Iris pigment epithelial cell (primary cell): ENCODE measurements around the gene PPP3CA.
A peak's percentile ranks its signal among the peaks of the same experiment; 100 is the strongest.

Experiments
- DNase-seq: peaks from one replicate; pipeline ENCODE4 v3.0.0-alpha.2; 2011; ENCODE audit warnings: low read depth

PPP3CA gene

DNA sequence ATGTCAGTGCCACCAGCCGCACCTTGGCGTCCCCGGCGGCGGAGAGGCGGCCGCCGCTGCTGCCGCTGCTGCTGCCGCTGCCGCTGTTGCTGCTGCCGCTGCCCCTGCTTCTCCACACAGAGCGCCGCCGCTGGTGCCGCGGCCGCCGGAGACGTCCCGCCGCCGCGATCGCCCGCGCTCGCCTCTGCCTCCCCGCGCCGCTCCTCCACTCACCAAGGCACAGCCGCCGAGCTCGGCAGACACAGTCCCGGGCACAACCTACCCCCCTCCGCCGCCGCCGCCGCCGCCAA lies at the start of gene PPP3CA:
Gene PPP3CA (minus strand): TSS at position 260 of the 290 bp plus-strand sequence.
- no peak for DNase-seq

DNA sequence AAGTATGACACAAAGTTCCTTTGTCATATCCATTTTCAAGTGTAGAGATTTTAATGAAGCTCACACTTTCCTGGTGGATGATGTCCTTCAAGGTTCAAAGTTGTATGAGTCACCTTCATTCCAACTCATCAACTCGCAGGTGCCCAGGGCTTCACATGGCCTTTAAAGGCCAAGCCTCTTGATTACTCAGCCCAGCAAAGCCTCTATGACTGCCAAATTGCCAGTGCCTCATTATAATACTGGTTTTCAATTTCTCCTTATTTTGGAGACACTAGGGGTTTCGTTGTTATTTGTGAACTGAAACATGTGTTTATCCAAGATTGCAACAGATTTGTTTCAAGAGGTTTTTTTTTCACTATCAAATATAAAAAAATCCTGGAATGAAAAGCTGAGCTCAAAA lies 45.9 kb upstream of the PPP3CA start:
- peak; percentile 68 for DNase-seq

DNA sequence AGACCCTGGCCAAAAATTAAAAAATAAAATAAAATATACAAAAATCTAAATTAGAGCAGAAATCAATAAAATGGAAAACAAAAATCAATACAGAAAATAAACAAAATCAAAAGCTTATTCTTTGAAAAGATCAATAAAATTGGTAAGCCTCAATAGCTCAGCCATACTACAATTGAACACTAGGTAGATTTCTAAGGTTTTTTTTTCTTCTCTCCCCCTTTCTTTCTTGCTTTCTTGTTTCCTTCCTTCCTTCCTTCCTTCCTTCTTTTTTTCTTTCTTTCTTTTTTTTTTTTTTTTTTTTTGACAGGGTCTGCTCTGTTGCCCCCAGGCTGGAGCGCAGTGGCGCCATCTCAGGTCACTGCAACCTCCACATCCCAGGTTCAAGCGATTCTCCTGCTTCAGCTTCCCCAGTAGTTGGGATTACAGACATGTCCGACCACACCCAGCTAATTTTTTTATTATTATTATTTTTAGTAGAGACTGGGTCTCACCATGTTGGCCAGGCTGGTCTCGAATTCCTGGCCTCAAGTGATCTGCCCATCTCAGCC lies 23.4 kb upstream of the PPP3CA start:
- DNase-seq, result no peak

DNA sequence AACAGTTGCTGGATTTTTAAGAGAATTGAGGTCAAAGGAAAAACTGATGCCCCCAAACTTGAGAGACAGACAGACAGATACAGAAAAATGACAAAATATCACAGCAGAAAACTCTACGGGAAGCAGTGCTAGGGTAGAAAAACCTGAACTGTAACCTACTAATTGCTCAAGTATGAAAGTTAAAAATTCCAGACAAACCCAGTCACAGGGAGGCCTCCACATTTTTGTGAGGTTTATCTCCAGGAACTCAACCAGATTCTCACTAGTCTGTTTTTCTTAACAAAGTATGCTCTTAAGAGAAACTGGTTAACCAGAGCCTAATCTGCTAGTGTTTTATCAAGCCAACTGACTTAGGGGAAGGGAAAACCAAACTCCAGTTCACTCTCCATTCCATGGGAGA lies 19.9 kb upstream of the PPP3CA start:
- peak; percentile 95 for DNase-seq

DNA sequence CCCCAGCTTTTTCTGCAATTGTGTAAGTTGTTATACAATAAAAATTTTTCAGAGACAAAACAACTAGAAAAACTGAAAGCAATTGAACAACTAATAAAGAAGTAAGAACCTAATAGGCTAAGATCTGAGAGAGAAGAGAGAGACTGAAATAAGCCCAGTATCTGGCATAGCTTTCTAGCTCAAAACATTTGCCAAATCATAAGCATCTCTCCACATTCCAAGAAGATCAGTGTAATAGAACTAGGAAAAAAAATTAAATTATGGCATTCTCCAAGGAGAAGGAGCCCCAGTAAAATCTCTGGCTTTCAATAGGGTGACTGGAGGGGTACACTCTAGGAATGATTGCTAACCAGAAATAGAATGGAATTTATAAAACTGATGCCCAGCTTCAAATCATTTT lies 19.0 kb upstream of the PPP3CA start:
- peak; percentile 53 for DNase-seq

DNA sequence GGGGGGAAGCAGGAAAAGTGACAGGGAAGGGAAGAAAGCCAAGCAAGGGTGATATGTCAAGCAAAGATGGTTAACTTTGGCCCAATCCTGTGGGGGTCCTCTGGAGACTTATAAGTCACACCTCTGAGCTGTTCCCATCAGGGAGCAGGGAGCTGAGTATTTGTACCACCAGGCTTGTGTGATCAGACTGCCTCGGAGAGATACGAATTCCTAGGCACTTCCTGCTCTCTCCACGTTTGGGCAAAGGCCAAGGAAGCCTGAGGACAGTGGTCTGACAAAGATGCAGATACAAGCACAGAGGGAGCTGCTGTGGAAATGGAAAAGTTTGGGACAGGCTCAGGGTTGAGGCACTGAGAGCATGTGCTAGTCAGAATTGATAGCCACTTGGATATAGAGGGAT lies 10.4 kb upstream of the PPP3CA start:
- DNase-seq, result peak; percentile 52

DNA sequence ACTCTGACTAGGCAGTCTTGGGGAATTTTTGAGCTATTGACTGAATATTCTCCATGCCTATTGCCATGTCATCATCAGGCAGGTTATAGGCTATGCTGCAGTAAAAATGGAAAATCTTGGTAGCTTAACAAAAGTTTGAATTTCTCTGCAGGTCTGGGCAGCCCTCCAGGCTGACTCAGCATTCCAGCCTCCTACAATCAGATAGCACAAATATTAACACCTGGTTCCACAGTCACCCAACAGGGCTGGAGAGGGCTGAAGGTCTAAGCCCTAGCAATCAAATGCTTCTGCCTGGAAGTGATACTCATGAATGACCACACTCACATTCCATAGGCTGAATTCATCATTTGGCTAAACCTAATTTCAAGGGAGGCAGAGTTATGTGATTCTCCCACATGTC lies 9.6 kb upstream of the PPP3CA start:
- peak; percentile 99 for DNase-seq

DNA sequence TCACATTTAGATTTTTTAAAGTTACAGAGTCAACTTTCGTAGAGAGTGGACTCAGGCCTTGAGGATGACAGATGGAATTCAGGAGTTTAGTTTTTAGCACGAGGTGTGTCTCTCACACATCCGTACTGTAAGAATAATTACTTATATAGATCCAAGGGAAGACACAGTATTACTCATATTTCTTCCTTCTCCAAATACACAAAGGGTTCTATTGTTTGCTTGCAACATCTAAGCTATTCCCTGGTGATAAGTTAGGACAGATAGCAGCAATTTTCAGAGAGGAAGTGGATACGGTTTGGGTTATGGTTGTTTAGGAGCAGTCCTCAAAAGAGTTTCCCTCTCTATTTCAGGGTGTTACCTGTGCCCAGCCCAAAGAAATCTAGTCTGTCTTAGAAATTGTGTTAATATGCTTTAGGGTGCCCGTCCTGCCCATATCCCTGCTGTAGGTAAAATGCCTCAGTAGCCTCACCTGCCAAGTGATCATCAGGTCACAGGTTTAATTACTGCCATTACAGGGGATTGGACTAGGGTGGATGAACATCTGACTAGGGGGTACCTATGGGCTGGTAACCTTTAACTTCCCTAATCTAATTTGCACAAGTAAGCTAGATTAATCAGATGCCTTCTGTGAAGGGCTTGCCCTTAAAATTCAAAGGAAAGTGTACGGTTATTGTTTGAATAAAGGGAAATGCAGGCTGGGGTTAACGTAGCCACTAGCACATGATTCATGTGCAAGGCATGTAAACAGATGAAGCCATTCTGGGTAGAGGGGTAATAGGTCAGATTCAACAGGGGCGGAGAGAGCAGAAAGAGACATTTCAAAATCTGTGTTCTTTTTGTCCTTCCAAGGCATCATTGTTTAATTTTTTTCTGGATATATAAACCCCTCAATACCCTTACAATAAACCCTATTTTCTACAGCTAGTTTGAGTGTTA lies 8.7 kb upstream of the PPP3CA start:
- DNase-seq, result peak; percentile 96

DNA sequence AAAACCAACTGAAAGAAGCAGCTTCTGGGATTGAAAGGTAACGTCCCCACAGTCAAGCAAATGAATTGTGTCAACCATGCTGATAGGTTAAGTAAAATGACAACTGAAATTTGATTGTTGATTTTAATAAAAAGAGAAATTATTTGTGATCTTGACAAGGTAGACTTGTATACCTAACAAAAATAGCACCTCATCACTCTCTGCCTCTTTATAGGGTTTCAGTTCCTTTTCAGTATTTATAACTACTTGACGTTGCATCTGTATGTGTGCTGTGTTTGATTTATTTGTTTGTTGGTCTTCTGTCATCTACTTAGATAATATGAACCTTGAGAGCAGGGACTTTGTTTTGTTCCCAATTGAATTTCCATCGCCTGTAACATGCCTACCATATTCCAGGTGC lies 7.9 kb upstream of the PPP3CA start:
- no peak for DNase-seq

DNA sequence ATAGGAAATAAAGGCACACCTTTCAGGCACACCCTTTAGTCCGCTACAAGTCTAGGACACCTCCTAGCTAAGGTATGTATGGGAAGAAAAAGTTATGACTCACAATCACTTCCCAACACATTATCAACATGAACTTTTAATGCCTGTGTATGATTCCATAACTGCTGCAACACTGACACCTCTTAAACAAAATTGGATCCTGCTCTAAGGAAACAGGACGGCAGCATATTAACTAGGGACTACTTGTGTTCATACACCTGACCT lies 2.4 kb upstream of the PPP3CA start:
- DNase-seq, result no peak

DNA sequence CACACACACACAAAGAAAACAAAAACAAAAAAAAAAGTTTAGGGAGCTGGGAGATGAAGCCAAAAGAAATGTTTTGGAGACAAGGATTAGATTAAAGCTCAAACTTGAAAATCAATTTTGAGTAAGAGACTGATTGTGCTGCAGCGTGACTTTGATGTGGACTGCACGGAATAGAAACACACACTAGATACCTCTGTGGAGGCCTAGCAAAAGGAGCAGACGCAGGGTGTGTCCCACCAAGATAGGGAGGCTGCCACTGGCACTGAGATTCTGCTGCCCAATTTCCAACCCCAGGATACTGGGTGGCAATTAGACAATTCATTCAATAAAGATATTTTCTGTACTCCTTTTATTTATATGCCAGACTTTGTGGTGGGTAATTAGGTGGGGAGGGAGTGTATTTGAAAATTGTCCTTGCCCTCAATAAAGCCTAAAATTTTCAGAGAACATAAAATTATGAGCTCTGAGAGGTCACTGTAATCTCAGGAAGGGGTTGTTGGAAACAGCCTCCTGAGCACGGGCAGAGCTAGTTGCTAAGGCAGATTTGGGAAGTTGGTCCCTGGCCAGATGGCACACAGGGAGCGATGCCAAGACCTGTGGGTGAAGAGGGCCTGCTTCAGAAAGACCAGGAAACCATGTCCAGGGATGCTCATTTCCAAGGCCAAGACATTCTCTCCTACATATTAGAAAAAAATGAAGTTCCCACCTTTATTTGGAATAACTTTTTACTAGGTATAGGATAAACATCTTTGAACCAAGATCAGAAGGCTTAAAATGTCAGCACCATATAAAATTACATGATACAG lies 1.9 kb upstream of the PPP3CA start:
- DNase-seq, result no peak

DNA sequence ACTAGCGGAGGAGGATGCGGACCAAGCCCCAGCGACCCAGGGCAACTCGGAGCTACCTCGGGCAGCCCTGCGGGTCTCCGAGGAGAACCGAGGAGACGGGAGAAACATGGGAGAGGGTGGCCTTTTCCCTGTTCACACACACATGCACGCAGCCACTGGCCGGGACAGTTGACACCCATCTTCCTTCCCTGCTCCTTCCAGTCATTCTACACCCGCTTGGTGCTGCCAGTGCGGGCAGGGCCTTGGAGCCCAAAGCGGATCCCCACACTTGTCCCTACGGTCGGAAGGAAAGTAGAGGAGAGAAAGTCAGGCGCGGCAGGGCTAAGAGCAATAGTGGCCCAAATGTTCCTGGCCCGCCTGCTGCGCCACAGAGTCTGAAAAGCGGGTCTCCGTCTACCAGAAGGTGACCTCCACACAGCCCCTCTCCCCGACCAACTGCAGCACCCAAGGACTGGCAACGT lies 1.1 kb upstream of the PPP3CA start:
- no peak for DNase-seq

DNA sequence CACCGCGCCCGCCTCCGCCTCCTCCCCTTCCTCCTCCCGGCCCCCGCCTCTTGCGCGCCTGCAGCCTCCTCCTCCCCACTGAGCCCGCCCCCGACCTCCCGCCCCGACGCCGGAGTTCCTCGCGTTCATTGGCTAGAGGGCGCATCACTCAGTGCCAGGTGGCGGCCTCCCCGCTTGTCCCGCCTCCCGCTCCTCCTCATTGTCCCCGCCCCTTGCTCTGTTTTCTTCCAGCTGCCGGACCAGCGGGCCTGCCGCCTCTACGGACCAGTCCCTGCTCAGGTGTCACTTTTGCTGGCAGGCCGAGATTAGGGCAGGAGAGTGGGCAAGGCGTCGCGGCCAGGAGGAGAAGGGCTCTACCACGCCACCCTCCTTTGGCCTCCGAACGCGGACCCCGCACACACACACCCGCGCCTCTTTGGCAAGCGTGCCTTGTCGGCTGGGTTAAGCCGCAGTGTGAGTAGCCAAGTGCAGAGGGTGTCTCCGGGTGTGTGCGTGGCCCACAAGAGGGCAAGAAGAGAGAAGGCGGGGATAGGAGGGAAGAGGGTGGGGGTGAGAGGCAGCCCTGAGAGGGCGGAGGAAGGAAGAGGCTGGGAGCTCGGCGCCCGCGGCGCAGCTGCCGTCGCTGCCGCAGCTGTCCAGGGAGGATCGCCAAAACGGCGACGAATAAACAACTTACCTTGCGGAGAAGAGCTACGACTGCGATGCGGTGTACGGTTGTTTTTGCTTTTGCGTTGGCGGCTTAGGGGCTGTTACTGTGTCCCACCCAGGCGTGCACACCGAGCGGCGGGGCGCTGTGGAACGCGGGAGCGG lies 436 bp upstream of the PPP3CA start:
- peak; percentile 97 for DNase-seq

DNA sequence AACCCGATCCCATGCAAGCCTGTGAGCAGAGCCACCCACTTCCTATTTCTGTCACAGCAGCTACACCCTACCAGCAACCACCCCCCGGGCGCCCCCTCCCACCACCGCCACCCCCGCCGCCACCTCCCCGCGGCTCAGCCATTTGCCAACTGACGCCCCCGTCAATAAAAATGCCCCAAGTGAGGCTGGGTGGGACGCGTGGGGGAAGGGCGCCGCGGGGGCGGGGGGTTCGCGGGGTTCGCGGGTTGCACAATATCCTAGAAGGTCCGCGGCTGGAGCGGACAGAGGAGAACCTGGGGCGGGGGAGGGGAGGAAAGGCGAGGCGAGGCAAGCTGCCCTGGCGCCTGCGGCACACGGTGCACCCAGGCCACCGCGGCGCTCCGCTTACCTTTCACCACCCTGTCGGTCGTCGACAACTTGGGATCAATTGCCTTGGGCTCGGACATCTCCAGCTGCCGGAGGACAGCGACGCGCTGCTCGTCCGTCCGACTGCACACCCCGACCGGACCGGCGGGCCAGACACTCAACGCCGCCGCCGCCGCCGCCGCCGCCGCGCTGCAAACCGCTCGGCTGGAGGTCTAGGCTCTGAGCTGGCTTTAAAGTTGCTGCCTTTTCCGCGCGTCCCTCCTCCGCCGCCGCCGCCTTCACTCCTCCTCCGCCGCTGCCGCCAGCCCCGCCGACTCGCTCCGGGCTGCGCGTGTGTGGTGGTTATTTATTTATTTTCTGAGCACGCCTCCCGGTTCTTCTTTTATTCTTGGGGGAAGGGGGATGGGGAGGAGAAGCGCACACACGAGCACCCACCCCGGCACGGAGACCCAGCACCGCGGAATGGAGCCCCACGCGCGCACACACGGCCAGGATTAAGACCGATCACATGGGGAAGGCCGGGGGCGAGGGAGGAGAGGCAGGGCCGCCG lies 717 bp downstream of the PPP3CA start:
- peak; percentile 73 for DNase-seq

DNA sequence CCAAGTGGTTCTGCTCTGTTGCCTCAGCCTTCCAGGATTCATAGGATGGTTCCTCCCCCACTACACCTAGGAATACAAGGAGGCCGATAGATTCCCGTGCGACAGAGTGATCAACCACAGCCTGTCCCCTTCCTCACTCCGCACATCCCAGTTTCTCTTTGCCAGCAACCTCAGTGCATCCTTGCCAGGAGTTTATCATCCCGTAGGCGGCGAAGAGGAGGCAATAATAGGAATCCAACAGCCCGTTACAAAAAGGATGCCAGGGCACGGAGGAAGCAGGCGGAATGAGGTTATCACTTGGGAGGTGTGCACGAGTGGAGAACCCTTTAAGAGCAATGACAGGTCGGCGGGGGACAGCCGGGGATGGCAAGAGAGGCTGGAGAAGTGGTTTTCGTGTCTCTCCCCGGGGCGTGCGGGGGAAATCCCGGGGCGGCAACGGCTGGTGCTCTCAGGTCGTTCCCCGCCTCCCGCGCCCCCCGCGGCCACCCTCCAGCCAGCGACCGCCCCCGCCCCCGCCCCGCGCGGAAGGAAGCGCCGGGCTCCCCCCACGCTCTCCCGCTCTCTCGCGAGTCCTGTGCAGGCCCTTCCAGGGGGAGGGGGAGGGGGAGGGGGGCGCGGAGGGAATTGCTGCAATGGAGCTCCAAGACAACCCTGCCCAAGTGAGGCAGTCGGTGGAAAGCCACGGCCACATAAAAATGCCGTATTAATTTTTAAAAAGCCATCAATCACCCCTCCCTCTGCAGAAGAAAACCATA lies 1.6 kb downstream of the PPP3CA start:
- DNase-seq, result peak; percentile 51

DNA sequence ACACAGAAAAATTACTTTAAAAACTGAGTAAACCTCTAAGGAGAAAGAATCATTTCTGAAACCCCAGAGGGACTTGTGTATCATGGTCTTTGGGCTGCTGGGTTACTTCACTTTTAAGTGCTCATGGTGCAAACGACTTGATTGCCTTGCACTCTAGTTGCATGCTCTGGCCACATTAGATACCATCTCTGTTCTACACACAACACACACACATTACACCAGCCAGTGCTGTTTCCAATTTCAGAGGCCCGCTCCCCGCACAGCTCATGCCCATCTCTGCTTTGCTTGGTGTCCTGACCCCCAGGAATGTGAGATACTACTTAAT lies 2.1 kb downstream of the PPP3CA start:
- DNase-seq, result peak; percentile 30

DNA sequence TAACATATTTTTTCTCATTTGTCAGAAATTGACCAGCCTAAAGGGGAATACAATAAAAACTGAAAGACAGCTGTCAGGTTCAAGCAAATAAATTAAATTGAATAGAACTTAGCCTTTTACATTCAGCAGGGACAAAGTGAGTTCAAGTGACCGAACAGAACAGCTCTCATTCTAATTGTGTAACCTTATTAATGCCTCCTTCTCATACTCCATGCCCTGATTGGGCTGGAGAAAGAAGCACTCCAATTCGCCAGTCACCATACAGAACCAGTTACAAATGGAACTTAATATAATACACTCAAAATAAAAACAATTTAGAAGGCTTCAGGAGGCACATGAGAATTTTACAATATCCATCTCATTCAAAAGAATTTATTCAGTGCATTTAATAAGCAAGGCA lies 8.0 kb downstream of the PPP3CA start:
- DNase-seq, result no peak

DNA sequence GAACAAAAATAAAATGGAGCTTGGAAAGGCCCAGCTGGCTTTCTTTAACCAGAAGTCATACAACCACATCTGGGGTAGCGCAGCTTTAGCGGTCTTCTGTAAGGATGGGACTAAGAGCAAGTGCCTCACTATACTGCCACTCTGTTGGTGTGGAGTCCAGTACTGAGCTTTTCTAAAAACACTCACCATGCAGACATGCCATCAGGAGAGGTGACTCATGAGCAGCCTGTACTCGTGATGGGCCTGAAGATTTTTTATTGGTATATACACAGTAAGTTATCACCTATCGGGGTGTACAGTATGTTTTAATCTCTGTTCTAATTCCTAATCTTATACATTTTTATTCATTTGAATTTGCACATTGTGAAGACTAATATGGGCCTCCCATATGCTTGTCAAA lies 9.6 kb downstream of the PPP3CA start:
- DNase-seq, result peak; percentile 80

DNA sequence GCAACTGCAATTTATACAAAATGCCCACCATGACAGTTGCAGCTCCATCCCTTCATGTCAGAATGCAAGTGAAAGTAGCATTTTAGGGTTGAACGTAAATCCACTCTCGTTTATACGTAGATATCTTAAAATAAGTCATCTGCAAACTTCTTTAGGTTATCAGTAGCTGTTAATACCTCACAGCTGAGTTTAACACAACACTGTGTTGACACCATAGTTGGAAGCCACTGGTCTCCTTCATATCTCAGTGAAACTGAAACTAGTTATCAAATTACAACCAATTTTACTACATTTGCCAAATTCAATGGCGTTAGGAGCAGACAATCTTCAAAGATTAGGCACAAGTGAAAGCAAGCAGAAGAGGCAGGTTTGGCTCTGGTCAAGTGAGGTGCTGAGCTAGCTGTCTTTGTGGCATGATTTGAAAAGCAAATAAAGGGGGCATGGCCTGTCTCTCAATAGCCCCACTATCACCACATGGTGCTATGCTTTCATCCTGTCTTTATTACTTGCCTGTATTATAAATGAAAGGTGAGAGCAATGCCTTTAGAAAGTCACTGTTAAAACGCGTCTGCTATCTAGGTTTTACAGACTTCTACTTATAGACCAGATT lies 12.3 kb downstream of the PPP3CA start:
- DNase-seq, result peak; percentile 51

DNA sequence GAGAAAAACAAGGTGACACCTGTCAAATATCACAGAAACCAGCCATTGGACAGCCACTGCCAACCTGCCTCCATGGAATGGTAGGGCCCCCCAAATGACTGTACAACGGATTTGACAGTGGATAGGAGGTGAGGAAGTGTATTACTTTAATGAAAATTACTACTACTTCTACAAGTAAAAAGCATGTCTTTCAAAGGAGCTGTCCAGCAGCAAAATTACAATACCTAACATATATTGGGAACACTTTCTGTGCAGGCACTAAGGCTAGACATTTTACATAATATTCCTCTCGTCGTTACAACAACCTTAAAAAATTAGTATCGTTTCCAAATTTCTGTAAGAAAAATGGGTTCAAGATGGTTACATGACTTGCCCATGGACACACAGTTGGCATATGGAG lies 14.9 kb downstream of the PPP3CA start:
- no peak for DNase-seq
